Breast epithelium (tissue), 3 donors: ENCODE data around the gene SEC14L5.

Experiments used
- POLR2A ChIP-seq: fragments of 450-650 bp; IDR thresholded peaks from one replicate; pipeline ENCODE4 v1.6.1; 2016; ENCODE audit warnings: antibody characterized with exemption, mild to moderate bottlenecking, moderate library complexity
- POLR2AphosphoS5 ChIP-seq, 3 donors: sonication (generic); formaldehyde crosslinking; IDR thresholded peaks; one replicate each; pipeline ENCODE4 v1.6.1; 2017; ENCODE audit warnings: antibody characterized with exemption in 3 of 3
- TF ChIP-seq, protein P1 (sequence below), 3 donors: fragments of 450-650 bp; IDR thresholded peaks; one replicate each; pipeline ENCODE4 v1.5.1; 2016 to 2017; ENCODE audit warnings: antibody characterized with exemption in 3 of 3, mild to moderate bottlenecking in 3 of 3, moderate library complexity in 3 of 3

DNA sequence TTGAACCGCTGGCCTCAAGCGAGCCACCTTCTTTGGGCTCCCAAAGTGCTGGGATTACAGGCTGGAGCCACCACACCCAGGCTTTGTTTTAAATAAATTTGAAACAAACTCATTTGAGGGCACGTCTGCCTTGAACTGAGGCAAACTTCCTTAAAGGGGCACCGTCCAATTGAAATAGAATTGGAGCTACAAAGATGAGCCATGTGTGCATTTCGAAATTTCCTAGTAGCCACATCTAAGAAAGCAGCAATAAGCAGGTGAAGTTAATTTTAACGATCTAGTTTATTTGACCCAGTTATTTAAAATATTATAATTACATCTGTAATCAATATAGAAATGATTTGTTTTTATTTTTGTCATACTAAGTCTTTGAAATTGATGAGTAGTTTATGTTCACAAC is 108.4 kb downstream of the SEC14L5 start:
- TF ChIP-seq, protein P1, sequence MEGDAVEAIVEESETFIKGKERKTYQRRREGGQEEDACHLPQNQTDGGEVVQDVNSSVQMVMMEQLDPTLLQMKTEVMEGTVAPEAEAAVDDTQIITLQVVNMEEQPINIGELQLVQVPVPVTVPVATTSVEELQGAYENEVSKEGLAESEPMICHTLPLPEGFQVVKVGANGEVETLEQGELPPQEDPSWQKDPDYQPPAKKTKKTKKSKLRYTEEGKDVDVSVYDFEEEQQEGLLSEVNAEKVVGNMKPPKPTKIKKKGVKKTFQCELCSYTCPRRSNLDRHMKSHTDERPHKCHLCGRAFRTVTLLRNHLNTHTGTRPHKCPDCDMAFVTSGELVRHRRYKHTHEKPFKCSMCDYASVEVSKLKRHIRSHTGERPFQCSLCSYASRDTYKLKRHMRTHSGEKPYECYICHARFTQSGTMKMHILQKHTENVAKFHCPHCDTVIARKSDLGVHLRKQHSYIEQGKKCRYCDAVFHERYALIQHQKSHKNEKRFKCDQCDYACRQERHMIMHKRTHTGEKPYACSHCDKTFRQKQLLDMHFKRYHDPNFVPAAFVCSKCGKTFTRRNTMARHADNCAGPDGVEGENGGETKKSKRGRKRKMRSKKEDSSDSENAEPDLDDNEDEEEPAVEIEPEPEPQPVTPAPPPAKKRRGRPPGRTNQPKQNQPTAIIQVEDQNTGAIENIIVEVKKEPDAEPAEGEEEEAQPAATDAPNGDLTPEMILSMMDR (IDR thresholded peaks at IDR 0.05) = no peak
- TF ChIP-seq POLR2AphosphoS5 (IDR thresholded peaks at IDR 0.05) (no peak), POLR2A (no peak)
